Kasumi-1 (cell line): ENCODE measurements around the gene SCLT1.

Source experiments
- DNase-seq, 2 experiments: peaks; one replicate each; lab custom pipeline; 2025; lab: John Stamatoyannopoulos, UW

The SCLT1 gene

DNA sequence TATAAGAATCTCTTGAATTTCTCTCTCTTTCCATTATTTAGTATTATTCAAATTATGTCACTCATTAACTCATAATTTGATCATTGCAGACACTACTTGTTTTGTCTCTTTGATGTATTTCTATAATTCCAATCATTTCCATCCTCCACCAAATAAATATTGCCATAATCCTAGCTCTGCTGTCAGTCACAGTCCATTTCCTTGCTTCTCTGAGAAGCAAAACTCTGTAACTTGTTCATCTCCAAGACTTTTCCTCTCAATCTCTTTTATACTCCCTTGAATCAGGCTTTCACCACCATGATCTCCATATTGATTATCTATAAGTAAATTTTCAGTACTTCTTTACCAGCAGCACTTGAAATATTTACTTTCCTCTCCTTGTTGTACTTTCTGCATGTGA, 135.9 kb downstream of the SCLT1 start:
- DNase-seq: no peak

DNA sequence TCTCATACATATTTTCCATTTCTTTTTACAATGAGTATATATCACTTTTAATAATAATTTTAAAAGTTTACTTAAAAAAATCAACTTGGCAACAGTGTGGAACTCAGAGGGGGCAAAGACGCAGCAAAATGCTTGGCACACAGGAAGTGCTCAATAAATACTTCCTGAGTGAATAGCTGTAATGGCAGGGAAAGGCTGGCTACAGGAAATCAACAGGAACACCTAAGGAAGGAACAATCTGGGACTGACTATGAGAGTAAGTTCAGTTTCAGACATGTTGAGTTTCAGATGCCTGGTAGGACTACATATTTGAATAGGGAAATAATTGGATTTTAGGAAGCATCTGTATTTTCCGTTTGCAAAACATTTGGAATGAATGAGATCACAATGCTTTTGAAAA, 137.6 kb downstream of the SCLT1 start:
- no peak for DNase-seq

DNA sequence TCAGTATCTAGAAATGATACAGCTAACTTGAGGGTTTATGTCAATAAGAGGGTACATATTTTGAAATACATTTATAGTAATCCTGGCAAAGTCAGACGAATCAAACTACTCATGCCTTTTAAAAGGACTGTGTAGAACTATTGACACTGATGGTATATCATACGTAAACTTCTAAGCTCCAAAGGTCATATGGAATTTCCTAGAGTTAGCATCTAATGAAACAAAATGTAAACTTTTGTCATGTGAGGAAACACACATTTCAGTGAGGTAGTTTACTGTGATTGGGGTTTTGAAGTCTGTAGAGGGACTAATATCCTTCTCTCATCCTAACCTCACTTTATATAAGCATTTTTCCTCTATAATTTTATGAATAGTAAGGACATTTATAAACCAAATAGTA, 138.4 kb downstream of the SCLT1 start:
- no peak for DNase-seq

DNA sequence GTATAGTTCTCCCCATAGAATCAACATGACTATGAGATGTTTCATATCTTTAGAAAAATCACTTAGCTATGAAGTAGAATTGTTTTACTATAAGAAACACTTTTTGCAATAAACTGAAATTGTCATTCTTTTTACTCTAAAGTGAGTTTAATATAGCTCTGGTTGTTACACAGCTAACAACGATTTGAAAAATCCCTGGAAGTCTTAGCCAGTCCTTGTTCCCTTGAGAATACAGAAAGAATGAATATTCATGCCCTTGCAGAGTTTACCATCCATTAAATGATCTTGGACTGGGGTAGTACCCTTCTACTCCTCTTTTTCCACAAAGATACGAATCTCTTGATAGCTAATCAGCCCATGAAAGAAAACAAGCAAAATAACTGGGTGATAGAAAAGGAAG, 142.0 kb downstream of the SCLT1 start:
- no peak for DNase-seq

DNA sequence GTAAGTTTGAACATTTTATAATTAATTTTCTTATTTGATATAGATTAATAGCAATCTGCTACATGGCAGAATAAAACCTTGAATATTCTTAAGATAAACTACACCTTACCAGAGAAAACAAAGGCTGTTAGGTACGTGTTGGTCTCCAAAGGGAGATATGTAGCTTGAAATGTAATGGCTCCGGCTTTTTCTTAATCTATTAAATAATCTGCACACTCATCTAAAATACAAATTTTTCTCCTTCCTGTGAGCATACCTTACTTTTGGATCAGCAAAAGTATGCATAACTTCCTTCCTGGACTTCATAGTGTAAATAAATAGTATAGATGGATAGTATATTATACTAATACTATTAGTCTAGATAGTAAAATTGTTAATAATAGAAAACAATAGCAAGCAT, 142.5 kb downstream of the SCLT1 start:
- no peak for DNase-seq

DNA sequence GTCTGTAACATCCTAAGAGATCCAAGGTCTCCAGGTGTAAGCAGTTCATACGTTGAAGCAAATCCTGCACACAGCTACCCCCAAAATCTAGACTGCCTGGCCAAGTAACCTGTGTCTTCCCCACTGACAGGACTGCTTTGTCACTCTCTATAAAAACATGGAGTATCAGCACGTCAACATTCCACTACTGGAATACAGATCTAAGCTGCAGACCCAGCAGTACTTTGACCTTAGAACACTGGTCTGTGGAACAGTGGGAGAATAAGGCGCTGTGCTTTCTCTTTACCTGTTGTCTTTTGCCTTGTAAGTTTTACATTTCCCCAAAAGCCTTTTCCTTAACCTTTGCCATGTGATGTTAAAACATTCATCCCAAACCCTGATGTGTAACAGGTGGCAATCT, 146.4 kb downstream of the SCLT1 start:
- DNase-seq: no peak

DNA sequence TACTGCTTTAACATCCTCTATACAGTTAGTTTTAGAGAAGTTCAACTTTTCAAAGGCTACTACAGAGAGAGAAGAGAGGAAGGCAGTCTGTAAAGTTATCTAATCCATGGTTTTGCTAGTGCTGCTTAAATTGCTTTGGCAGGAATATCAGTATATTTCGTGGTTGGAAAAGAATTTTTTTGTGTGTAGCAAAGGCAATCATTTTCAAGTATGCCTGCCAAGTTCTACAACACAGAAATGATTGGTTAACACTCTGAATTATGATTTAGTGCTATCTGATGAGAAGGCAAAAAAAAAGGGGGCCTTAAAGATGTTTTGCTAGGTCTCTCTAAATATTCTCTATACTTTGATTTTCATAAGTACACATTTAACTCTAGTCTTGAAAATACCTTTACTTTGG, 150.7 kb downstream of the SCLT1 start:
- DNase-seq: no peak

DNA sequence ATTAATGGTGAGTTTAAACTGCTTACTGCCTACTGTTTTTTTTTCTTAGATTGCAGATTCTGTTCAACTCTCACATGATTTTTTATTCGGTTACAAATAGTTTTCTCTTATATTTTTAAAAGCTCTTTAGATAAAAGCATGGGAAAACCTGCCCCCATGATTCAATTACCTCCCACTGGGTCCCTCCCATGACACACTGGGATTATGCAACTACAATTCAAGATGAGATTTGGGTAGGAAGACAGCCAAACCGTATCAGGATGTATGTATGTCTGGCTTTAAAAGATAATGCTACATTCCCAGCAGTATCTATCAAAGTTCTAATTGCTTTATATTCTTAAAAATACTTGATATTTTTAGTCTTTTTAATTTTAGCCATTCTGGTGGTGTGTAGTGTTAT, 152.4 kb downstream of the SCLT1 start:
- DNase-seq: no peak

DNA sequence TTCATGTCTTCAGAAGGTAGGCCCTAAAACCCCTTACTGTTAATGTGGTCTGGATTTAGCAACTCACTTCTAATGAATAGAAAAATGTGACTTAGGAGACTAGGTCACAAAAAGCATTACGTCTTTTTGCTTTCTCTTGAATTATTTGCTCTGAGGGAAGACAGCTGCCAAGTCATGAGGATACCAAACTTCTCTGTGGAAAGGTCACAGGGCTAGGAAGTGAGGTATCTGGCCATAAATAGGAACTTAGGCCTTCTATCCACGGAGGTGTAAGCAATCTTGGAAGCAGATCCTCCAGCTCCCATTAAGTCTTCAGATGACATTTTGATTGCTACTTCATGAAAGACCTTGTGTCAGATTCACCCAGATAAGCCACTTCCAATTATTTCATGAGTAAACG, 163.3 kb downstream of the SCLT1 start:
- DNase-seq: no peak

DNA sequence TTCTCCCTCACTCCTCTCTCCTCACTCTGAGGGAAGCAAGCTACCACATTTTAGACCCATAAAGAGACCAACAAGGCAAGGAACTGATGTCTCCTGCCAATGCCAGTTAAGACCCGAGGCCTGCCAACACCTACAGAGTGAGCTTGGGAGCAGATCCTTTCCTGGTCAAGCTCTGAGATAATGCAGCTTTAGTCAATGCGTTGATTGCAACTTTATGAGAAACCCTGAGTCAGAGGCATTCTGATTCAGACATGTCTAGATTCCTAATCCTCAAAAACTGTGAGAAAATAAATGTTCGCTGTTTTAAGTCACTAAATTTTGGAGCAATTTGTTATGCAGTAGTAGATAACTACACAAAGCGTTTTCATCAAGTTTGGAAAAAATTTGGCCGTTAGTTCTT, 168.4 kb downstream of the SCLT1 start:
- no peak for DNase-seq

DNA sequence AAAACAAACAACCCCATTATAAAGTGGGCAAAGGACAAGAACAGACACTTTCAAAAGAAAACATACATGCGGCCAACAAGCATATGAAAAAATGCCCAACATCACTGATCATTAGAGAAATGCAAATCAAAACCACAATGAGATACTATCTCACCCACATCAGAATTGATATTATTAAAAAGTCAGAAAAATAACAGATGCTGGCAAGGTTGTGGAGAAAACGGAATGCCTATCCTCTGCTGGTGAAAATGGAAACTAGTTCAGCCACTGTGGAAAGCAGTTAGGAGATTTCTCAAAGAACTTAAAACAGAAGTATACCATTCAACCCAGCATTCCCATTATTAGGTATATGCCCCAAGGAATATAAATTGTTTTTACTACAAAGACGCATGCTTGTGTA, 171.4 kb downstream of the SCLT1 start:
- DNase-seq: no peak

DNA sequence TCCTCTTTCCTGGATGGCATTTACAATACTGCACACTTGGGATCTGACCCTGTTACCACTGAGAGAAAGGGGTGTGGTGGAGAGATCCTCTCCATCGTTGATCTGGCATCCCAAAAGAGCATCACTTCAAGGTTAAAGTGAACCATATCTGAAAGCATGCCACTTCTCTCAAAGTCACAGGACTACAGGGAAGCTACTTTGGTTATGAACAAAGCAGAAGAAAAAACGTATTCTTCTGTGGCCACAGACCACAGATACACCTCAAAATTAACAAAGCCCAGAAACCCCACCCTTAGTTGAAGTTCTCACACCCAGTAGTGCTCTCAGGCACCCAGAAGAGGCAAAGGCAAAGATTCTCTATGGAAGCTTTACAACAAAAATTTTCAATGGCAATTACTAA, 175.6 kb downstream of the SCLT1 start:
- peak in 1 of 2 experiments; percentile 9 for DNase-seq

DNA sequence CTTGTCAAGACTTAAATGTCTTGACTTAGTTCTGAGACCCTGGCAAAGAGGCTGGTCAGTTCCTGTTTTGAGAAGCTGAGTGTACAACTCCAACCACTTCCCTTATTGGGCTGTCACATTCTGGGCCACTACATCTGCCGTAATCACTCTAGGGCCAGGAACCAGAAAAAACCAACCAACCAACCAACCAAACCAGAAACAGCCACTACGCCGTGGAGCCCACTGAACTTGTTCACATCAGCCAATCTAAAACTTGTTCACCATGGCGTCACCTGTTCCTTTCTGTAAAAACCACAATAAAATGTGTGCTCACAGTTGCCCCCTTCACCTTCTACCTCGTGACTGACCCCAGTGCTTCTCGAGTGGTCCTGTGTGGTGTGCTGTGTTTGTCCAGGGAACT, 176.5 kb downstream of the SCLT1 start:
- peak; percentile 86 to 87 for DNase-seq

DNA sequence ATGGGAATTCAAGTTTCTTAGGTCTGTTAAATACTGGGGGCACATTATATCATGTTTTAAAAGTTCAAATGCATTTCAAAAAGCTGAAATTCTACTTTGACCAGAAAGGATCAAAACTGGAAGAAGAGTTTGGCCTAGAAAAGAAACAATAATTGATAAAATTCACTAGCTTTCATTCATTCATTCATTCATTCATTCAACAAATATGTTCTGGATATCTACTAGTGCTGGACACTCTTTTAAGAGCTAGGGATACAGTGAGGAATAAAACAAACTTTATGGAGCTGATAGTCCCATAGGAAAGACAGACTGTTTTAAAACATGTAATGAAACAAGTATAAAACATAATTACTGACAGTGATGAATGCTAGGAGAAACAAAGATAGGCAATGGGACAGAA, 177.8 kb downstream of the SCLT1 start:
- no peak for DNase-seq

DNA sequence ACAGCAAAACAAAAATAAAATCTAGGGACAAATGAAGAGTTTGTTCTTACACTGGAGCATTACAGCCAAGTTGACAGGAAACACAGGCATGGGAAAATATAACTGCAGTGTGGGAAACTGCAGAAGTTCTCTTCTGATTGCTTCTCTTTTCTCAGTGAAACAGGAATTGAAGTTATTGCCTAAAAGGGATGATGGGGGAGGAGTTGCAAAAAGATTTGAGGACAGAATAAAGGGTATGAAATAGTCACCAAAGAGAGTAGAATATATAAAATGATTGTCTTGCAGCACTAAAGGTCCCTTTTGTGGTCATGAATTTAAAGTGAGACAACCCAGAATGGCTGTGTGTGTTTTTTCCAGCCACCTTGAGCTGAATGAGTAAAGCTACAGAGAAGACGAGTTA, 180.1 kb downstream of the SCLT1 start:
- DNase-seq: peak; percentile 52 to 53

DNA sequence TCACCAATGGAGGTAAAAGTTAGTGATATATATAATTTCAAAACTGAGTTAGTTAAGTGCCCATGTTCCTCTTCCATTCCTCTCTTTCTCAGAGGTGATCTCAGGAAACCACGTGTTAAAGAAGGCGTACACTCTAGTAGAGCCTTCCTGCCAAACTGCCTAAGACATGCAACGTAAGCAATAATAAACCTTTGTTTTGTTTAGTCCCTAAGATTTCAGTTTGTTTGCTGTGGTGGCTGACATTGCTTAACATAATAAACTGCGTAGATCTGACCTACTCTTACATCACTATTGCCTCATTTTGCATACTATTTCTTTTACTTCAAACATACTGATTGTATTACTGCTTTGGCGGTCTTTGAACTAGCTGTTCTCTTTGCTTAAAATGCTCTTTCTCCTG, 184.6 kb downstream of the SCLT1 start:
- DNase-seq: no peak

DNA sequence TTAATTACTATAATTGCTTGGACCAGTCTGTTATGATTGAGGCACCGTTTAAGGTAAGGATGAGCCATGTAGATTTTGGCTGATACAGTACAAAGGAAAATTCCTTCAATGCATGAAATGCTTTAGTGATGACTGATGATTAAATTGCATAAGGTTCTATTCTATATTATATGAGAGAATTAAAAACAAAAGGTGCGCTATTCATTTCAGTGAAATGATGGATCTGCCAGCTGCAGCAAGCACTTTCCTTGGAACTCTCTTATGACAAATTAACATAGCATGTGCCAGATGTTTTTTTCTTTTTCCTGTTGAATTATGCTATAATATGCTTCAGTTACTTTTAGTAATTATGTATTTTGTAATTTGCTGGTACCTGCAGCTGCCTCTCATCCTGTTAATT, 185.4 kb downstream of the SCLT1 start:
- DNase-seq: no peak

DNA sequence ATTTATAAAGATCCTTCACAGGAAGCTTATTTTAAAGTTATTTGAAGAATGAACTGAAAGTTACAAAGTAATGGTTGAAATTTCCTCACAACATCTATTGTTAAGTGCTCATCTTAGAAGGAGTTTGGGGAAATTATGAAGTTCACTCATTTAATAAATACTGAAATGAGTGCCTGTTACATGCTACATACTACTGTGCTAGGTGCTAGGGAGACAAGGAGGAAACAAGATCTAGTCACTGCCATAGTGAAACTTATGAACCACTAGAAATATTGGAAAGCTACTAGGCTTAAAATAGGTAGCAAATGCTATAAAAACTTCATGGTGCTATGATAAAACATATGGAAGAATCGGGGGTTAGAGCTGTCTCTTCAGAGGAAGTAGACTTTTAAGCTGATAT, 186.8 kb downstream of the SCLT1 start:
- DNase-seq: no peak

DNA sequence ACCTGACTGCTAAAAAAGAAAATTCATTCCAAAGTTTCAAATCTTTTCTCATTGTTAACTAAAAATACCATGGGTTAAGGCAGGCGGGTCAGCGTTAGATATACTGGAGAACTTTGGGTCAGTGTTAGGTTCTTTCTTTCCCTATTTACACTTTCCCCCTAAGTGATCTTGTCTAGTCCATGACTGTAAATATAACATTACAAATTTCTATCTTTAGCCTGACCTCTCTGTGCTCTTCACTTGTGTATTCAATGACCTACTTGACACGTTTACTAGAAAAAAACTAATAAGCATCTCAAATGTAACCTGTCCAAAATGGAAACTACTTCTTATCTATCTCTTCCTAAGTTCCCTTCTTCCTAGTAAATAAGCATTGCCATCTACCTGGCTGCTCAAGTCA, 188.5 kb downstream of the SCLT1 start:
- no peak for DNase-seq

DNA sequence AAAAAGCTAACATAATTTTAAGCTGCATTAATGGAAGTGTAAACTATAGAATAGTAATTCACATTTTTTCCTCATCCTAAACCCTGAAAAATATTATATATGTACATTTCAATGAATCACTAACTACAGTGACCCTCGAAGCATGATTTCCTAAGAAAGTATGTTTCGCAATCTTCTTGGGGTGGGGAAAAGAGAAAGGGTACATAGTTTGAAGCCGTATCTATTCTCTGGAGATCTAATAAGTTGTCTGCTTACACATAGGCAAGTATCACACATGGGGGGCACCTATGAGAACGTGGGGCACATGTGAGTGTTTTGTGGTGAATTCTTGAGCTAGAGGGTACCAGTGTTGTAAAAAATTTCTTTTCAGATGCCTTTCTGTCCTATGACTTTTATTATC, 212.7 kb downstream of the SCLT1 start:
- no peak for DNase-seq

DNA sequence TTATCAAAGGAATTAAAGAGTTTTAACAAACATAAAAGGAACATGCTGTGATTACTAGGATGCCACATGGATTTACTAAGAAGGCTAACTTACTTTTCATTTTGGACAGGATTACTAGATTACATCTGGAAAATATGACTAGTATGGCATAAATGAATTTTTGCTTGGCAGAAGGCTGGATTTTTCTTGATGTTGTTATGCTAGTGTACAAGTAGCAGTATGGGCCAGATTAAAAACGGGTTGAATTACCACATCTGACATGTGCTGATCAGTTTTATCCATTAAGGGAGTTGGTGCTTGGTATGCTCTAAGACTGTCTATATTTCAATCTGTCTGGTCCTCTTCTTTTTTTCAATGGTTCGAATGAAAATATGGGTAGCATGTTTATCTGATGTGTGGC, 213.4 kb downstream of the SCLT1 start:
- no peak for DNase-seq

DNA sequence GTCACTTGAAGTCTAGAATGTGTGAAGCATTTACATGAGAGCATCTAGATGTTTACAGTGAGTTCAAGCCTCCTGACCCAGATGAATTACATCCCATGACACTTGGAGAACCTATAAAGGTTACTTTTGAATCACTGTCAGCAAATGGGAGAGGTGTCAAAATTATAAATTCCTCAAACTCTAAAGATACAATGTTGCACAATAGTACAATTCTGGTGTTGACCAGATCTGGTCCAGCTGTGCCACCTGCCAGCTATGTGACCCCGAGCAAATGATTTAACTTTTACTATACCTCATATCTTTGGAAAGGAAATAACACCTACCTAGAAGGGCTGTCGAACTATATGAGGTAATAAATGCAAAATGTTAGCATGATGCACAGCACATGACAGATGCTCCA, 214.1 kb downstream of the SCLT1 start:
- DNase-seq: no peak

DNA sequence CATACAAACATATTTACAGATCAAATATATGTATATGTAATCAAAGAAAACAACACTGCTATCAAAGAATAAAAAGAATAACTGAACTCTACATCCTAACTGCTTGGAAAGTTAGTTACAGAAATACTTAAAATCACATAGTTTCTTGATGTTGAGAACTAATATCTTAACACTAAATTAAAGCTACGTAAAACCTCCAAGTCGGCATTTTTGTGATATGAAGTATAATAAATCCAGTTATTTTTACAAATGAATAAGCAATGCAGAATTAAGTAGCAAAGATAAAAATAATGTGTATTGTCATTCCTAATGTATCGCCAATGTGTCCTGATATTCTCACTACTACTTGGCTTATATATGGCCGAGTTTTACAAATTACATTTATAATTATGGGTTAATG, 215.4 kb downstream of the SCLT1 start:
- no peak for DNase-seq

DNA sequence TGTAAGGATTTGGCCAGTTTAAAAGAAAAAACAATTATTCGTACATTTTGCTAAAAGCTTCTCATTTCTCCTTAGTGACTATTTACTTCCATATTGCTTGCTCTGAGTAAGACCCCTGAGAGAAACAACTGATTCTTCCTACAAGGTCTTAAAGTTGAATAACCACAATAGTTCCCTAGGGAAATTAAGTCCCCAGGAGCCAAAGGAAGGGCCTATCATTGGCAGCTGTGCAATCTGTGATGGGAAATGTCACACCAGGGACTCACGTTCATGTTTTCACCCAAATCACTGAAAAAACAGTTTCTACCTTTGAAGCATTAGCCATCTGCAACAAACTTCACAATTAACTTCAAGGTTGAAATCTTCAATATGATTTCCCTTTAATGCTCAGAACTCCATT, 217.1 kb downstream of the SCLT1 start:
- no peak for DNase-seq

DNA sequence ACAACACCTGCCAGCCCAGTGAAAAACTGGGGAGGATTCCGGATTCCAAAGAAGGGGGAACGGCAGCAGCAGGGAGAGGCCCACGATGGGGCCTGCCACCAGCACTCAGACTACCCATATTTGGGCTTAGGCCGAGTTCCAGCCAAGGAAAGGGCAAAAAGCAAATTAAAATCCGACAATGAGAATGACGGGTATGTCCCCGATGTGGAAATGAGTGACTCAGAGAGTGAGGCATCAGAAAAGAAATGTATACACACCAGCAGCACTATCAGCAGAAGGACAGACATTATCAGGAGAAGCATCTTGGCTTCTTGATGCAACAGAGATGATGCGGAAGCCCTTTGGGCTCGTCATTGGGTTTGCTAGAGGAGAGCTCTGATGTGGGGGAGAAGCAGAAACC, 221.4 kb downstream of the SCLT1 start:
- no peak for DNase-seq
